ENCODE results near the gene RPL13.

Gene RPL13

DNA sequence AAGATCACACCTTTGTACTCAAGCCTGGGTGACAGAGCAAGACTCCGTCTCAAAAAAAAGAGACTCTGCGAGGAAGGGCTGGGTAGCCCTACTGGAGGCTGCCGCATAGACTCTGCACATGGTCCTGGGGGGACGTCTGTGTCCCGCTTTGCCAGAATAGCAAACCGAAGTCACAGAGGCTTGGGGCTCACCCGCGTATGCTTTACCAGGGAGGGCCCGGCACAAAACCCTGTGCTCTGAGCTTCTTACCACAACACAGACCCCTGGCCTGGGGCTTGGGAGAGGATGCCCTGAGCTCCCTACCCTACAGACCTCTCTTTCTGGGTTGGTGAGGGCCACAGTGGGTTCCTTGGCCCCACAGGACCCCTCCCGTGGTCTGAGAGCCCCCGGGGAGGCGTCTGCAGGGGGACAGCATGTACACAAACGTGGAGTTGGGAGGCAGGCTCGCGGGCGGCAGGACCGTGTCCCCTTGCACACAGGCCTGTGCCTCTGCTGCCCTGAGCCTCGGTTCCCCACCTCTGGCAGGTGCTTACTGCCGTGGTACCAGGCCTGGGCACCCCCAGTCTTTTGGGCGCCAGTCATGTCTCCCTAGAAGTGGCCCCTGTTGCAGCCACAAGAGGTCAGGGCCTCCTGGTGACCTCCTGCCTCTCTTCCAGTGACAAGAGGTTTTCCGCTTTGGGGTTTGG, 28.9 kb downstream of the RPL13 start:
- no peak overlapping the region for H3K4me3 ChIP-seq (replicated peaks; ENCODE audit: low read depth, low read length)
- TF ChIP-seq, protein P1, sequence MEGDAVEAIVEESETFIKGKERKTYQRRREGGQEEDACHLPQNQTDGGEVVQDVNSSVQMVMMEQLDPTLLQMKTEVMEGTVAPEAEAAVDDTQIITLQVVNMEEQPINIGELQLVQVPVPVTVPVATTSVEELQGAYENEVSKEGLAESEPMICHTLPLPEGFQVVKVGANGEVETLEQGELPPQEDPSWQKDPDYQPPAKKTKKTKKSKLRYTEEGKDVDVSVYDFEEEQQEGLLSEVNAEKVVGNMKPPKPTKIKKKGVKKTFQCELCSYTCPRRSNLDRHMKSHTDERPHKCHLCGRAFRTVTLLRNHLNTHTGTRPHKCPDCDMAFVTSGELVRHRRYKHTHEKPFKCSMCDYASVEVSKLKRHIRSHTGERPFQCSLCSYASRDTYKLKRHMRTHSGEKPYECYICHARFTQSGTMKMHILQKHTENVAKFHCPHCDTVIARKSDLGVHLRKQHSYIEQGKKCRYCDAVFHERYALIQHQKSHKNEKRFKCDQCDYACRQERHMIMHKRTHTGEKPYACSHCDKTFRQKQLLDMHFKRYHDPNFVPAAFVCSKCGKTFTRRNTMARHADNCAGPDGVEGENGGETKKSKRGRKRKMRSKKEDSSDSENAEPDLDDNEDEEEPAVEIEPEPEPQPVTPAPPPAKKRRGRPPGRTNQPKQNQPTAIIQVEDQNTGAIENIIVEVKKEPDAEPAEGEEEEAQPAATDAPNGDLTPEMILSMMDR (IDR thresholded peaks at IDR 0.05; ENCODE audit: low read depth, low read length, missing control alignments), result no peak
- no peak for DNase-seq (ENCODE audit: extremely low read depth, low read depth)

DNA sequence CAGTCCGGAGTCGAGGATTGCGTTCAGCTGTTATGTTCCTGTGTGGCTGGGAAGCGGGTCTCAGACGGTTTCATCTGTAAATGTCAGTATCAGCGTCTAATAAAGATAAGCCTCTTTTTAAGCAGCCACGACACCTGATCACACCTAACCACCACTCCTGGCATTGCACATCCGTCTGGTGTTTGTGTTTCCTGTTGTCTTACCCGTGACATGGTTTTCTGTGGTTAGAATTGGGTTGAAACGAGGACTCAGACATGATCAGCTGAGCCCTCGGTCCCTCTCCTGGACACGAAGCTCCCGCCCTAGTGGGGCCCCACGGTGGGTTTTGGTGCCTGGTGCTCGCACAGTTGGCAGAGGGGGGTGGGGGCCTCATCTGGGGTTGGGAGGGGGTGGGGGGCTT, 33.4 kb downstream of the RPL13 start:
- TF ChIP-seq, protein P1 (IDR thresholded peaks at IDR 0.05; ENCODE audit: low read depth, low read length, missing control alignments), result no peak
- H3K4me3 ChIP-seq (replicated peaks; ENCODE audit: low read depth, low read length), result no peak overlapping the region
- DNase-seq (ENCODE audit: extremely low read depth, low read depth), result no peak

DNA sequence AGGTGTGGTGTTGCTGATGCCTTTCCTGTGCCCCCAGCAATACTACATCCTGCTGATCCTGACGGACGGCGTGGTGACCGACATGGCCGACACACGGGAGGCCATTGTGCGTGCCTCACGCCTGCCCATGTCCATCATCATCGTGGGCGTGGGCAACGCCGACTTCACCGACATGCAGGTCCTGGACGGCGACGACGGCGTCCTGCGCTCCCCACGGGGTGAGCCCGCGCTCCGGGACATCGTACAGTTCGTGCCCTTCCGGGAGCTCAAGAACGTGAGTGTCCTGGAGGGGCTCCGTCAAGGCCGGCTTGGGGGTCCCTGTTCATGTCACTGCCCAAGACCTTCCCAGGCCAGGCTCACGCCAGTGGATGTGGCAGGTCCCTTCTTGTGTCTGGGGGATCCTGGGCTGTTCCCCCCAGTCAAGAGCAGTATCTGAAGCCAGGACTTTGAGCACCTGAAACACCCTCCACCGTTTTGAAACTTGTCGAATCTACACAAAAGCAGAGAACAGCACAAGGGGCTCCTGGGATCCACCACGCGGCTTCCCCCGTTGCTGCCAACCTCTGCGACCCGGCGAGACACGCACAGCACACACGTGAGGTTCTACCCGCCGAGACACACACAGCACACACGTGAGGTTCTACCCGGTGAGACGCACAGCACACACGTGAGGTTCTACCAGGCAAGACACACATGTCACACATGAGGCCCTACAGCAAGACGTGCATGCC, 35.0 kb downstream of the RPL13 start:
- no peak overlapping the region for H3K4me3 ChIP-seq (replicated peaks; ENCODE audit: low read depth, low read length)
- TF ChIP-seq, protein P1 (IDR thresholded peaks at IDR 0.05; ENCODE audit: low read depth, low read length, missing control alignments), result no peak
- no peak for DNase-seq (ENCODE audit: extremely low read depth, low read depth)

DNA sequence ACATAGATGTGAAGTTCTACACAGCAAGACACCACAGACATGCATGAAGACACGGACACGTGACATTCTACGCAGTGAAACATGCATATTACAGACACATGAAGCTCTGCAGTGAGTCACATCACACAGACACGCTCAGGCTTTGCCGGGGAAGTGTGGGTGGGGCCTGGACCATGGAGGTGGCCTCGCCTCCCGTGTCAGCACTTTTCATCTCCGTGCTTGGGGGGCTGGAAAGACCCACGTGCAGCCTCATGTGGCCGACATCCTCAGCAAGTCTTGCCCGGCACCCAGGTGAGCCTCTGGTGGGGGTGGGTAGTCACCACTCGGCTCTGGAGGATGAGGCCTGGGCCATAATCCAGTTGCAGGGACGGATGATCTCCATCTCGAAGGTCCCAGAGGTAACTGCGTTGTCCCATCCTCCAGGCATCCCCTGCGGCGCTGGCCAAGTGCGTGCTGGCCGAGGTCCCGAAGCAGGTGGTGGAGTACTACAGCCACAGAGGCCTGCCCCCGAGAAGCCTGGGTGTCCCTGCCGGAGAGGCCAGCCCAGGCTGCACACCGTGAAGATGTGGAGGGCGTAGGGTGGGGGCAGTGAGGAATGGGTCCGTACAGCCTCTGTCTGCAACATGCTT, 35.7 kb downstream of the RPL13 start:
- TF ChIP-seq, protein P1 (IDR thresholded peaks at IDR 0.05; ENCODE audit: low read depth, low read length, missing control alignments), result no peak
- no peak overlapping the region for H3K4me3 ChIP-seq (replicated peaks; ENCODE audit: low read depth, low read length)
- no peak for DNase-seq (ENCODE audit: extremely low read depth, low read depth)

DNA sequence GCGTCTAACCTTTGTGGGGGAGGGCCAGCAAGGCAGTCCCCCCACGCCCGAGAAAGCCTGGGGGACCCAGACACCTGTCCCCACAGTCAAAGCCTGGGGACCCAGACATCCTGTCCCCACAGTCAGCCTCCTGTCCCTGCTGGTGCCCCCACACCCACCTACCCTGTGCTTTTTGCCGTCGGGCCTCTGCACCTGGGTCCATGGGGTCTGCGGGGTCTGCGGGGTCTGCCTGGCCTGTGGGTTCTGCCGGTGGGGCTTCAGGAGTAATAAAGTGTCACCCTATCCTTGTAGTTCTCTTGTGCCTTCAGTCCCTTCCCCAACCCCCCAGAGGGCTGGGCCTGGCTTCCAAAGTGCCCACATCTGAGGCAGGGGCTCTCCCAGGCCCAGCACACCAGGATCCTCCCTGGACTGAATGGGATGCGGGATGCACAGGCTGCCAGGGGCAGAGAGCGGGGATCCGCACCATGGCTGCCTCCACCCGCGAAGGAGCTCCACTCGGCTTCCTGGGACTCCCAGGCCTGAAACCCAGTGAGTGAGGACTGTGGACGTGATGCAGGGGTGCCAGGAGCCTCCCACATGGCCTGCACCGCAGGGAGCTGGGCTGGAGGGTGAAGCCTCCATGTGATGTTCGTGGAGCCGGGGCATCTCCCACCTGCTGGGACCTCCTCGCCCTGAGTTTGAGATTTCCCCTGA, 36.6 kb downstream of the RPL13 start:
- TF ChIP-seq, protein P1 (IDR thresholded peaks at IDR 0.05; ENCODE audit: low read depth, low read length, missing control alignments), result no peak
- H3K4me3 ChIP-seq (replicated peaks; ENCODE audit: low read depth, low read length), result no peak overlapping the region
- no peak for DNase-seq (ENCODE audit: extremely low read depth, low read depth)

DNA sequence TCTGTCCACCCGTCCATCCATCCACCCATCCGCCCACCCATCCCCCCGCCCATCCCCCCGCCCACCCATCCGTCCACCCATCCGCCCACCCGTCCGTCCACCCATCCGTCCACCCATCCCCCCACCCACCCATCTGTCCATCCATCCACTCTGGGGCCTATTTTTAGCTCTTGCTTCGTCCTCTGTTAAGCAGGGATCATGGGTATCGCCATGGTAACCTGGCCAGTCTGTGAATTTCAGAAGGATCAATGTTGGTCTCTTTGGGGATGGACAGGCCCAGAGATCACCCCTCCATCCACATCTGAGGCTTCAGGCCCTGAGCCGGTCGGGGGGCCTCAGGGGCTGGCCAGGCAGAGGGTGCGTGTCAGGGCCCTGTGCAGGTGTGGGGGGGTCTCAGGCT, 37.7 kb downstream of the RPL13 start:
- TF ChIP-seq, protein P1 (IDR thresholded peaks at IDR 0.05; ENCODE audit: low read depth, low read length, missing control alignments), result no peak
- H3K4me3 ChIP-seq (replicated peaks; ENCODE audit: low read depth, low read length), result no peak overlapping the region
- no peak for DNase-seq (ENCODE audit: extremely low read depth, low read depth)
